ENCODE measurements around the gene METTL25B. TPM values are rescaled to one million over a fixed set of nuclear protein-coding genes. Genes with fewer than 3 reads are reported as not detected.

Gene METTL25B
- total and polyA plus RNA-seq, 12 donors = 12.8 to 45.2 (median 15.6) TPM

DNA sequence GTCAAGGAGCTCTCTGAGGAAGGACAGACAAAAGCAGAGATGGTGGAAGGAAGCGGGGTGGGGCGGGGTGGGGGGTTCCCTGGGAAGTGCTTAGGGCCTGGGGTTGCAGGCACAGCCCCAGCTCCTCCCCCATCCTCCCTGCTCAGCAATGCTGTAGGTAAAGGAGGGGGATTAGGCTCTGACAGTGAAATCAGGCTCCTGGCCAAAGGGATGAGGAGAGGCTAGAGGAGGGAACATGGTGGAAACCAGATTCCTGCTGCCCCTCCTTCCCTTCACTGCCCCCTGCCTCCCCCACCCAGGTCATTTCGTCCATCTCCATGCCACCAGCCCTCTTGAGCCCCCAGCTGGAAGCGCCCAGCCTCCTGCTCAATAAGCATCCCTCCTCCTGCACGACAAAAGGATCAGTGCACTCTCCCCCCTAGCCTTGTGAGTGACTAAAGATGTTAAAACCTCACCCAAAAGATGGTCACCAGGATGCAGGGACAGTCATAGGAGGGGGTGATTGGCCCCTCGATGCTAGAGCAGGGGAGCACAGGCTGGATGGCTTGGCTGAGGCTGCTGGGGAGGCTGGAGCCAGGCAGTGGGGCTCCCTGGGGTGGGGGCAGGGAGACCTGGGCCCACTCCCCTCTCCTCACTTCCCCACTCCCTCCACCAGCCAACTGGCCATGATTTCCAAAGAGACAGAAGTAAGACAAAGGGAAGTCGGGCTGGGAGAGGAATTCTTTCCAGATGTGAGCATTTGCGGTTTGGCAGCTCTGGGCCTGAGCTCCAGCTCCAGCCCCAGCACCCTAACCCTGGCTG, 20.7 kb upstream of the METTL25B start:
- H3K36me3 ChIP-seq = peaks cover 0 to 1% (median 0%) of the 10 kb centered on the region in 9 donors
- no peak overlapping the region for H3K4me3 ChIP-seq
- DNase-seq (no peak), ATAC-seq (no peak)
- intact Hi-C loops (cut with DNase I) = no loop called here
- H3K4me1 ChIP-seq = peaks cover 17 to 65% (median 40%) of the 10 kb centered on the region in 9 donors
- H3K27ac ChIP-seq = peak overlapping the region in 9 of 10 donors; percentile 13 to 82 (median 70)
- H3K27me3 ChIP-seq = peaks cover 5 to 48% (median 27%) of the 10 kb centered on the region in 7 donors
- no peaks in the 10 kb centered on the region for H3K9me3 ChIP-seq
- TF ChIP-seq, protein P1, sequence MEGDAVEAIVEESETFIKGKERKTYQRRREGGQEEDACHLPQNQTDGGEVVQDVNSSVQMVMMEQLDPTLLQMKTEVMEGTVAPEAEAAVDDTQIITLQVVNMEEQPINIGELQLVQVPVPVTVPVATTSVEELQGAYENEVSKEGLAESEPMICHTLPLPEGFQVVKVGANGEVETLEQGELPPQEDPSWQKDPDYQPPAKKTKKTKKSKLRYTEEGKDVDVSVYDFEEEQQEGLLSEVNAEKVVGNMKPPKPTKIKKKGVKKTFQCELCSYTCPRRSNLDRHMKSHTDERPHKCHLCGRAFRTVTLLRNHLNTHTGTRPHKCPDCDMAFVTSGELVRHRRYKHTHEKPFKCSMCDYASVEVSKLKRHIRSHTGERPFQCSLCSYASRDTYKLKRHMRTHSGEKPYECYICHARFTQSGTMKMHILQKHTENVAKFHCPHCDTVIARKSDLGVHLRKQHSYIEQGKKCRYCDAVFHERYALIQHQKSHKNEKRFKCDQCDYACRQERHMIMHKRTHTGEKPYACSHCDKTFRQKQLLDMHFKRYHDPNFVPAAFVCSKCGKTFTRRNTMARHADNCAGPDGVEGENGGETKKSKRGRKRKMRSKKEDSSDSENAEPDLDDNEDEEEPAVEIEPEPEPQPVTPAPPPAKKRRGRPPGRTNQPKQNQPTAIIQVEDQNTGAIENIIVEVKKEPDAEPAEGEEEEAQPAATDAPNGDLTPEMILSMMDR (IDR thresholded peaks at IDR 0.05) = no peak
- 59 to 64% methylated on average over 8 of the region's 8 CpGs for WGBS, 2 donors

DNA sequence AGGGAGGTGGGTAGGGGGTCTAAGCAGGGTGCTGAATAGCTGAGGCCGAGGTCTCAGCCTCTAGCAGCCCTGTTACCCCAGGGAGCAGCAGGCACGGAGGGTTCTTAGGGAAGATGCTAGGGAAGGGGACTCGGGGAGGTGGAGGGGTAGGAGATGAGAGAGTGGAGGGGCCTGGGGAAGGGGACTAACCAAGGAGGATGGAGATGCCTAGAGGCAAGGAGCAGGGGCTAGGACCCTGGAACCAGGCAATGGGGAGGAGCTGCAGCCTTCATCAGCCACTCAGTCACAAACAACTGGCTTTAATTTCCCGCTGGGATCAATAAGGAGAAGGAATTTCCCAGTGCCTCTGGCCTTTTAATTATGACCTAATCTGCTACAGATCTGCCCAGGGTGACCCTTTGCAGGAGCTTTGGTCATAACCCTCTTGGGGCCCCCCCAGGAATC, 20.0 kb upstream of the METTL25B start:
- Histone ChIP-seq H3K36me3 (peaks cover 0 to 7% (median 0%) of the 10 kb centered on the region in 9 donors), H3K4me3 (no peak overlapping the region), H3K9me3 (no peaks in the 10 kb centered on the region), H3K27ac (peak overlapping the region in 4 of 10 donors; percentile 28 to 82 (median 78)), H3K27me3 (peaks cover 5 to 42% (median 23%) of the 10 kb centered on the region in 7 donors), H3K4me1 (peaks cover 17 to 65% (median 40%) of the 10 kb centered on the region in 9 donors)
- WGBS, 2 donors = 70 to 73% methylated on average over 4 of the region's 4 CpGs
- TF ChIP-seq, protein P1 (IDR thresholded peaks at IDR 0.05) = no peak
- ATAC-seq (no peak), DNase-seq (no peak)
- intact Hi-C loops (cut with DNase I) = no loop called here

DNA sequence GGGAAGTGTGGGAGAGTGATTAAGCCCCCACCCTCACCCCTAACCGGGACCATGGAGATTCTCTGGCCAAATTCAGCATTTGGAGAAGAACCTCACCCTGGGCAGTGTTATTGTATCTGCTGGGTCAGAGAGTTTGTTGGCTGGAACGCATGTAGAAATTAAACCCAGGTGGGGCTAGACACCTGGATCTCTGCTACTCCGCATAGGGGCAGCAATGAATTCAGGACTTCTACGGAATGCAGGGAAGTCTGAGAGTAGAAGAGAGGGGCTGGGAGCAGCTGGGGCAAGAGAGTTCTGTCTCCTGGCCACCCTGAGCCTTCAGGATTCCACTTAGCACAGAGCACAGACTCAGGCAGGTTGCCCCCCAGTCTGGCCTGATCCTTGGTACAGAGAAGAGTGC, 19.2 kb upstream of the METTL25B start:
- TF ChIP-seq, protein P1 (IDR thresholded peaks at IDR 0.05) = no peak
- peaks cover 17 to 64% (median 40%) of the 10 kb centered on the region in 9 donors for H3K4me1 ChIP-seq
- H3K9me3 ChIP-seq = no peaks in the 10 kb centered on the region
- ATAC-seq (no peak), DNase-seq (no peak)
- 84 to 90% methylated on average over 4 of the region's 4 CpGs for WGBS, 2 donors
- no peak overlapping the region for H3K4me3 ChIP-seq
- intact Hi-C loops (cut with DNase I) = no loop called here
- H3K27me3 ChIP-seq = peaks cover 0 to 34% (median 15%) of the 10 kb centered on the region in 7 donors
- peaks cover 0 to 7% (median 0%) of the 10 kb centered on the region in 9 donors for H3K36me3 ChIP-seq
- H3K27ac ChIP-seq = peak overlapping the region in 2 of 10 donors; percentile 32 to 80

DNA sequence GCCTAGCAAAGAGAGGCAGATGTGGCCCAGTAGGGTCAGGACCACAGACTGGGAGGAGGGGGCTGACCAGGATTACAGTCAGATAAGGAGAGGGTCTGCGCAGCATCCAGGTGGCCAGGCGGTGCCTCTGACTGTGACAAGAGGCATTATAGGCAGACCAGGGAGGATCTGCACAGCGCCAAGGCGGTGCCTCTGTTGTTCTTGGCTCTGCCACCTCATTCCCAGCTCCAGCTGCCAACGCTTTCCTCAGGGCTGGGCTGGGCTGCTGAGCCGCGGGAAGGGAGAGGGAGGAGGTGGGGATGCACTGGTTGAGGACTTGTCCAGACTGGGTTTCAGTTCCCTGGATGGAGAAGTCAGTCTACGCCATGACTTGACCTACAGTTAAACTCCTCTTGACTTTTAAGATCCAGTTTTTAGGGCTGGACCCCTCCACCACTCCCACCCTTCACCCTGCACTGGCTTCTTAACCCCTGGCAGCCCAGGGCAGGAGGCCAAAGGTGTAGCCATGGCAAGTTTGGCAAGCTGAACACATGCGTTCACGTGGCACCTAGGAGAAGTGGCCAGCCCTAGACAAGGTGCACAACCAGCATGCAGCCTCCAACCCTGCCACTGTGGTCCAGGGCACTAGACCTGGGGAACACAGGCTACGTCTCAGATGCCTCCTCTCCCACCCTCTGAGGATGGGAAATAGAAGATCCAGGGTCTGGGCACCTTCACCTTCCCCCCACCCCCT, 18.3 kb upstream of the METTL25B start:
- intact Hi-C loops (cut with DNase I) = no loop called here
- whole genome bisulfite sequencing, 2 donors = 34 to 36% methylated on average over 11 of the region's 11 CpGs
- H3K4me1 ChIP-seq = peaks cover 13 to 55% (median 35%) of the 10 kb centered on the region in 9 donors
- no peaks in the 10 kb centered on the region for H3K9me3 ChIP-seq
- ATAC-seq = peak; percentile 46 to 80 (median 64)
- H3K27me3 ChIP-seq = peaks cover 0 to 25% (median 6%) of the 10 kb centered on the region in 7 donors
- peak; percentile 60 to 68 for DNase-seq
- no peak overlapping the region for H3K4me3 ChIP-seq
- TF ChIP-seq, protein P1 (IDR thresholded peaks at IDR 0.05) = no peak
- peak overlapping the region in 3 of 10 donors; percentile 19 to 54 (median 32) for H3K27ac ChIP-seq
- H3K36me3 ChIP-seq = peaks cover 0 to 7% (median 0%) of the 10 kb centered on the region in 9 donors
